Measurements from ENCODE around the gene FASTK.

FASTK gene

DNA sequence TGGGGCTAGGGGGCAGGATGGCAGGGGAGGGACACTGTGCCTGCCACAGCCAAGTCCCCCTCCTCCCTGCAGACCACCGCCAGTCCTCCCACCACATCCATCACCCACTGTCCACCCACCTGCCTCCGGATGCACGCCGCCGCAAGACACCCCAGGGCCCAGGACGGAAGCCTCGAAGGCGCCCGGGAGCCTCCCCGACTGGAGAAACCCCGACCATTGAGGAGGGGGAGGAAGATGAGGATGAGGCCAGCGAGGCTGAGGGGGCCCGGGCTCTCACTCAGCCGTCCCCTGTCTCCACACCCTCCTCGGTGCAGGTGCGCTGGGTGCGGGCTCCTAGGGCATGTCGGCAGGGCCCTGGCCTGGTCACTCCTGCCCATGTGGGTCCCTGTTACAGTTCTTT is 16.2 kb downstream of the FASTK start:
- DNase-seq (ENCODE audit: low spot score), result no peak

DNA sequence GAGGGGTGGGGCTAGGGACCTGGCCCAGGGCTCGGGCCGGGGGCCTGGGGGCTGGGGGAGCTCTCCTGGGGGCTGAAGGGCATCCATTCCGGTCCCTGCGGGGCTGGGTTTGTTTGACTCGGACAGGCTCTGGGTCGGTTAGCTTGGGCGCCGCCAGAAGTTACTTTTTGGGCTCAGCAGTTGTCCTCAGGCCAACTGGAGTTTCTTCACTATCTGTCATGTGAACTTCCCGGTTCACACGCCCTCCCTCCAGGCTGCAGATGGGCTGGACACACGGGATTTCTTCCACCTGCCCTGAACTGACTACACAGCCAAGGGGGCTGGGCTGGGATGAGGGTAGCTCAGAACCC is 17.4 kb downstream of the FASTK start:
- no peak for DNase-seq (ENCODE audit: low spot score)

DNA sequence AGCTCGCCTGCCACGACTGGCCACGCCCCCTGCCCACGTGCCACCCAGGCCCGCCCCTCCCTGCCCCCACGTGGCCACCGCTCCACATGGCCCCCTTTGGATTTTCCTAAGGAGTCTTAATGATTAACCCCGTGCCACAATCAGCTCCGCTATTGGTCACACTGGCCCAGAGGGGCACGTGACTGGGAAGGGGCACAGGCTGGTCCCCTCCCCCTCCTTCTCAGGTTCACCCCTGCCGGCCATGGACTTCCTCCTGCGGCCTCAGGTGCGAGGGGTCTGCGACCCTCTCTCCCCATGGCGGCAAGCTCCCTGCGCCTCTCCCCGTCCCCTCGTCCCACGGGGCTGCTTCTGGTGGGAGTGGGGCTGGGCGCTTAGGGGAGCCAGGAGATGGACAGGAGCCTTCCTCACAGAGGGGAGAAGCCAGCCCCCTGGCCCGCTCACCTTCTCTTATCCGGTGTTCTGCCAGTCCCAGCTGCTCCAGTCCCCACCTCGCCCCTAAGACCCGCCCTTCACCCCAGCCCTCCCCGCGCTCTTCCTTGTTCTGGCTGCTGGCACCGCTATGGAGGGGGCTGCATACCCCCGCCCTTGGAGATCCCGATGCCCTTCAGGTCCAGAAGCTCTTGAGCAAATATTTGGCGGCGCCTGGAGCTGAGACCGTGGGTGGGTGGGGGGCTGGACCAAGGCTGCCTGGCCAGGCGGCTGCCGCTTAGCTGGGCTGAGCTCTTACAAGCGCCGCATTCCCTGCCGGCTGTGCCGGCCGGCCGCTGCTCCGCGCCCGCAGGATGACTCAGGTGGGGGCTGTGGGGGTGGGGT is 18.0 kb downstream of the FASTK start:
- peak; percentile 92 for DNase-seq (ENCODE audit: low spot score)

DNA sequence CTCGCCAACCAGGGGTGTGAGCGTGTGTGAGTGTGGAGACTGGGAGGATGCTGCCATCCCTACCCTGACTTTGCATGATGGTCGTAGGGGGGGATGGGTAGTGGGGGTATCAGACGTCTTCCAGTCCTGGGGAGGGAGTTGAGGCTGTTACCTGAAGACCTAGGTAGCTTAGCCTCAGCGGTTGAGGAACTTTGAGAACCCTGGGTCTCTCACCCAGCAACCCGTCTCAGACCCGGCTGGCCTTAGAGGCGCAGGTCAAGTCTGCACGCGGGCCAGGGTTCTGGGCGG is 18.6 kb downstream of the FASTK start:
- no peak for DNase-seq (ENCODE audit: low spot score)

DNA sequence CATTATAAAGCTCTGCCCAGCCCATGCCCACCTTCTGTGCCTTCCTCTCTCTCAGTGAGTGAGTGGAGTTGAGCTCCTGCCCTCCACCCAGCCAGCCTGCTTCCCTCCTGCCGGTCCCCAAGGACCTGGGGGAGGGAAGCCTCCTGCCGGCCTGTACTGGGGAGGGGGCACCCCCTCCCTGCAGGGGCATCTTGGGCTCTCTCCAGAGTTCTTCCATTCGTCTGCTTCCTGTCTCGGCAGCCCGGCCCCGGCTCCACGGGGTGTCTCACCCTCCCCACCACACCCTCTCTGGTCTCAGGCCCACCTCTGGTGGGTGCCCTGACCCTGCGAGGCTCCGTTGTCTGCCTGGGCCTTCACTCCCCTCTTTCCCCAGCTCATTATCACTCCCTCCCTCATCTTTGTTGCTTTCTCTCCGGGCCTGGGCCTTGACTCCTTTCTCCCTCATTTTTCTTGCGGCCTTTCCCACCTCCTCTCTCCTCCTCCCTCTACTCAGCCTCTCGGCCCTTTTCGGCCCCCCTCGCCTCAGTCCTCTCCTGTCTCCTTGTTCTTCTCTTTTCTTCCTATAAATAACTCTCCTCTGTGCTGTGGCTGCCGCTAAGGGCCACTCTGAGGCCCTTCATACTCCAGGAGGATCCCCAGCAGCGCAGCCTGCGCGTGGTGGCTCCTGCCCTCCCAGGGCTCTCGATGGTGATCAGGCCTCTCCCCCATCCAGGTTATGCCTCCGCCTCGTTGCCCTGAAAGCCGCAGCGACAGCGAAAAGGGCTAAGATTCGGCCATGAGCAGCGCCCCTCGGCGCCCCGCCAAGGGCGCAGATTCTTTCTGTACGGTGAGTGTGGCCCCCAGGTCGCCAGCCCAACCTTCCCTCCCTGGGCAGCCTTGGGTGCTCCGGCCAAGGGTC is 19.1 kb downstream of the FASTK start:
- DNase-seq (ENCODE audit: low spot score), result peak; percentile 81

DNA sequence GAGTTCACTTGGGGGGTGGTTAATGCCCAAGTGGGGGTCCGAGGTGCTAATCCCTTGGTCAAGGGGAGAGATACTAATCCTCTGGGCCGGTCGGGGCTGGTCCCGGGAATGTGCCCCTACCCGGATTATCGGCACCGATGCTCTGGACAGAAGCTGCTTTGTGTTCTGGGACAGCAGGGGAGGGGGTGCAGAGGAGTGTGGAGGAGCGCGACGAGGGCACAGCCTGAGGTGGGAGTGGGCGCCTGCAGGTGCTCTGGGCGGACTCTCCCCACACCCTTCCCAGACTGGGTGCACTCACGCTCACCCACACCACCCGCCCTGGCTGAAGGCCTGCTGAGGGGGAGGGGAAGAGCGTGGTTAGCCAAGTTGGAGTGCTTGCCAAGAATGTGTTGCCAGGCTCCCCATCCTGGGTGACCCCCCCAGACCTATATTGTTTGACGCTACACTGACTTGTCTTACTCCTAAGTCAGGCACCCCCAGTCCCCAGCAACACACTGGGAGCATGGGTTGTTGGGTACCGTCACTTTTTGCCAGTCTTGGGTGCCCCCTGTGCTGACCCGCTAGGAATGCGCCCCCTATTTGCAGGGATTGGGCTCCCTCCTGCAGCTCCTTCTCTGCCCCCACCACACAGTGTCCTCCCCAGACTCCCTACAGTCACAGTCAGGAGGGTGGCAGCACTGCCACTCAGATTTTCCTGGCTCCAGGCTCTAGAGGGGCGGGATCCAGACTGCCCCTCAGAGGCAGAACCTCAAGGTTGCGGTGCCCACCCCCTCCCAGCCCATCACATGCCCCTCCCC is 20.0 kb downstream of the FASTK start:
- DNase-seq (ENCODE audit: low spot score), result peak; percentile 68

DNA sequence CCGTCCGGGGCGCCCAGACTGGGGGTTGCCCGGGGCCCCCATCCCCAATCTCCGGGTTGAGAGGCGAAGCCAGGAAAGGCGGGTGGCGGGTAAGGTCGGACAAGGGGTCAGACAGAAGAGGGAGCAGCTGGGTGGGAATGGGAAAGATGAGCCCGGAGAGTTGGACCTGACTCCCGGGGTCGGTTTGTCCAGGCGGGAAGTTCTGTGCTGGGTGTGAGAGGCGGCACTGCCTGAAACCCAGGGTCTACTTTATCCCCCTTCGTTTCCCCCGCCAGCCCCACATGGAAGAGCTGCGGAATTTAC is 20.5 kb downstream of the FASTK start:
- no peak for DNase-seq (ENCODE audit: low spot score)

DNA sequence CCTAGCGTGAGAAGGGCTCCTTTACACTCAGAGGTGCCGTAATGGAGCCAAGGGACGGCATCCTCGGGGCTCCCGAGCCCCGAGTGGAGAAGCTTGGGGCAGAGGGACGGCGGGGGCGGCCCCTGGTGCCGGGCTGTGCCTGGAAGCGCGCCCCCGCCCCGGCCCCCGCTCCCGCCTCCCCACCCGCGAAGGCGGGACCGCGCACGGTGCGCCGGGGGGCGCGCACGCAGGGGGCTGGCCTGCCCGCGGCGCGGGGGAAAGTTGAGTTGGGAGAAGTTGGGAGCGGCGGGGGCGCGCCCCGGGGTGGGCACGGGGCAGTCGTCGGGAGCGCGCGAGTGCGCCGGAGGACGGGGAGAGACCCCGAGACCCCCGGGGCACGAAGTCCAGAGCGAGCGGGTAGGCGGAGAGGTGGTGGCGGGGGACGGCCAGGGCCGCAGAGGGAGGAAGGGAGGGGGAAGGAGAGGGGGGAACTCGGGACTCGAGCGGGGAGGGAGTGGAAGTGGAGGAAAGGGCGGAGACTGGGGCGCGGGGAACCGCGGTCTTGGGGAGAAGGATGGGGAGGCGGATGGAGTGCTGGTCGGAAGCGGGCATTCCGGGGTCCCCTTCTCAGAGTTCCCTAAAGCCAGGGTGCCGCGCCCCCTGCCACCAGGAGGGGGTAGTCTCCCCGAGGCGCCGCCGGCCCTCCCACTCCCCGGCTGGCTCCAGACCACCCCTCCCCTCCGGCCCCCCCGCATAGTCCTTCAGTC is 21.1 kb downstream of the FASTK start, which contains the start of gene SLC4A2:
Gene SLC4A2 (plus strand): TSS at position 223 of the 746 bp plus-strand sequence. CDS start 2,399 bp downstream, outside the sequence.
- DNase-seq (ENCODE audit: low spot score), result peak; percentile 90

DNA sequence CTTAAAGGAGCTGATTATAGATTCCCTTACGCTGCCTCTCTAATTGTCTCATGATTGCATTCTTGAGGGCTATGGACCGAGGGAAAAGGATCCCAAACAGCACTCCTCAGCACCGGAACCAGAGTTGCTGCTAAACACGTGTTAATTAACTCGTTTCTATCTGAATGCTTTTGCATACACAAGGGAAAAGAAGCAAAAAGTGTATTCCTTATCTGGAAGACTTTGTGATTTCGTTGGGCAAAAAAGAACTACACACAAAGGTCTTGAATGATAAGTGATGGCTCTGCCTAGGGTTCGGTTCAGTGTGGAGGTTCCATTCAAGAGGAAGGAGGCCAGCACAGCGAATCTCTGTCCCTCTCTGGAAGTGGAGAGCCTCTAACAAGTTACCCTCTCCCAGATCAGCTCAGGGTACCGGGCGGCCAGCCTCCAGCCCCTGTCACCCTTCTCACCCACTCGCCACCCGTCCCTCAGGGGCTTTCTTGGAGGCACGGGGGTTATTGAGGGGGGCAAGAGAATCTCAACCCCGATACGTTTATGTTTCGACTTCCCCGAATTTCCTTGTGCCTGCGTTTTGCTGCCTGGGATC is 21.7 kb downstream of the FASTK start:
- DNase-seq (ENCODE audit: low spot score), result no peak

DNA sequence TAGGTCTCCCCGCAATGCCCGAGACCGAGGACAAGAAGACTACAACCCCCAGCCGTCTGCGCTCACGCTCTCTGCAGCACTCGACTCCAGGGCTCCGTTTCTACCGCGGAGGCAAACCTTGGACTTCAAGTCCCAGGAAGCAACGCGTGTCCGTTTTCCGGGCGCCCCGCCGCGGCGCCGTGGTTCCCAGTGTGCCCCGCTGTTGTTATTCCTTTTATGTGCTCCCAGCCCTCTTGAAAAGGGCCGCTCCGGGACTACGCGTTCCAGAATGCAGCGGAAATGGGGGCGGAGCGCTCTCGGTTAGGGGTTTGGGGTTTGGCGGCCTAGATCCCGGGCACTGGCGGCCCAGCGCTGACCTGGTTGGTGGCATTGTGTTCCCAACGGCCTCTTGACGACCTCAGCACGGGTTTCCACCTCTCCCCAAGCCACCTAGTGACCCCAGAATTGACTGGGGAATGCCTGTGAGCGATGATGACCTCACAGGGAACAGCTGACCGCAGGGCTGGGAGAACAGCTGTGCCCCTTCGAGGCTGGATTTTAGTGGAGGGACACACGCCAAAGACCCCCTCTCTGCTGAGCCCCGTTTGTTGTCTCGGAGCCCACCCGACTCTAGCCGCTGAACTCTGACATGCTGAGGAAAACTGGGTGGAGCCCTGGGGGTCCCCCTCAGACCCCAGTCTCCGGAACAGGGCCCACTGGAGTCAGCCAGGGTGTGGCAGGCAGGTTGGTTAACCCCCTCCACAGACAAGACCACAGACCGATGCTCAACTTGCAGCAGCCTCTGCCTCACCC is 22.4 kb downstream of the FASTK start:
- peak; percentile 95 for DNase-seq (ENCODE audit: low spot score)

DNA sequence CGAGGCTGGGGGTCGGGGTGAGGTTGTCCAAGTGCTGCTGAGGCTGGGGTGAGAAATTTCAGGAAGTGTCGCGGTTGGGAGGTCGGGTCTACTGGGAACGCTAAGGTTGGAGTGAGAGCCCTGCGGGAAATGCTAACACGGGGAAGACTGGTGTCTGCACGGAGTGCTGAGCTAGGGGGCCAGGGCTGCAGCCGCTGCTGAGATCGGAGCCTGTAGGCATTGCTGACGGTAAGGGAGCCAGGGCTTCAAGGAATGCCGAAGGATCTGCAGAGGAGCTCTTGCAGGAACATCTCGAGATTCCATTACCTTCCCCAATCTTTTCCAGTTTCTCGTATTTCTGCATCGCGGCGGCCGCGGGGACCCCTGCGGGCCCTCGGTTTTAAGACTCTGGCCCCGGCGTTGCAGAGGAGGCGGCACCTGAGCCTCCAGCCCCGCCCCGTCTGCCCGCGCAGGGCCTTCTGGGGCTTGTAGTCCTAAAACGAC is 23.1 kb downstream of the FASTK start, which contains the start of gene CDK5:
Gene CDK5 (minus strand): TSS at position 392 of the 483 bp plus-strand sequence. CDS start 49 bp downstream, at position 343.
- no peak for DNase-seq (ENCODE audit: low spot score)

DNA sequence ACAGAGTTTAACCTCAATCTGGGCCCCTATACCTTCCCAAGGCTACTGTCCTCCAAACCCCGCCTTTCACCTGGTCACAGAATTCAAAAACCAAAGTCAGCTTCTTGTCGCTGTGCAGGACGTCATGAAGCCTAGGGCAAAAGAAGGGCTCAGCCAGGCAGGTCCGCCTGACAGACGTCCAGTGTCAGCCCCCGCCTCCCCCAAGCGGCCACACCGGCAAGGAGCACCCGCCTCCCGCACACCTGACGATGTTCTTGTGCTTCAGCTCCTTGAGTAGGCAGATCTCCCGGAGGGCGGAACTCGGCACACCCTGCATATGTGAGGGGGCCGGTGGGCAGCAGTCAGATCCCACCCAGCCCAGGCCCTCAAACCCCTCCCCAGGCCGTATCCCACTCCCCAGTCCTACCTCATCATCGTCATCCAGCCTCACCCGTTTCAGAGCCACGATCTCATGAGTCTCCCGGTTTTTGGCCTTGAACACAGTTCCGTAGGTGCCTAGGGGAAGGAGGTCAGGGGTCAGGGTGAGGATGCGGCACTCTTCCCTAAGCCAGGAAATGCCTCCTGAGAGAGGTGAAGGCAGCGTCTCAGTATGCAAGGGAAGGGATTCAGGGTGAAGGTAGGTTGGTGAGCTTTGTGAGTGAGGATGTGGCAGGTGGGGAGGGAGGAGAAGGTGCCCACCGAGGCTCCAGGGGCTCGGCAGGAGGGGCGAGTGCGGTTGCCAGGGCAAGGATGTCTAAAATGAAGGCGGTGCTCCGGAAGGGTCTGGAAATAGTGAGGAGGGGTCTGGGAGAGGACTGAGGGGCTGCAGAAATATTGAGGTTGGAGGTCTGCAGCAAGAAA is 23.7 kb downstream of the FASTK start:
- DNase-seq (ENCODE audit: low spot score), result no peak

DNA sequence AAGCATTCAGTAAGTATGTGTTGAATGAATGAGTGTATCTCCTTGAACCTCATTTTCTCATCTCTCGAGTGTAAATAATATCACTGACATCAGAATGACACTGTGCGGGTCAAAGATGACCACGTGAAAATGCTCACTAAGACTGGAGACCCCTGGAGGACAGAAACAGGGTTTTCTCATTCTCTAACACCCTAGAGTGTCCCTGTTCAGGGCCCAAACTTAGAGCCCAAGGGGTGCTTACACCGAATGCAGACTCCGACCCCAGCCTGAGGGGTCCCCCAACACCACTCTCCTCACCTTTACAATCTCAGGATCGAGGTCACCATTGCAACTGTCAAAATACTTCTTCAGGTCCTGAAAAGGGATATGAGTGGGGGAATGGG is 24.3 kb downstream of the FASTK start:
- no peak for DNase-seq (ENCODE audit: low spot score)

DNA sequence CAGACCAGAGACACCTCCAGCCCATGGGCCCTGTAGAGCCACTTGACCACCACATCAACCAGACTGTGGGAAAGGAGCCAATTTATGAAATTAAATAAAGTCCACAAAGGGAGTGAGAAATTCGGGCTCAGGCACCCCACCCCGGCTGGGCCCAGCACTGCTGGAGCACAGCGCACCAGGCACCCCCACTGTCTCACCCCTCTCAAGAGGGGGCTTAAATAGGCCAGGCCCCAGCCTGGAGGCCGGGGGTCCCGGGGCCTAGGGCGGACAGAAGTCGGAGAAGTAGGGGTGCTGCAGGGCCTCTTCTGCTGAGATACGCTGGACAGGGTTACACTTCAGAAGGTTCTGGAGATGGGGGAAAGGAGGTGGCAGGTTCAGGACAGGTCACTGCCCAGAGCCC is 26.9 kb downstream of the FASTK start:
- no peak for DNase-seq (ENCODE audit: low spot score)

DNA sequence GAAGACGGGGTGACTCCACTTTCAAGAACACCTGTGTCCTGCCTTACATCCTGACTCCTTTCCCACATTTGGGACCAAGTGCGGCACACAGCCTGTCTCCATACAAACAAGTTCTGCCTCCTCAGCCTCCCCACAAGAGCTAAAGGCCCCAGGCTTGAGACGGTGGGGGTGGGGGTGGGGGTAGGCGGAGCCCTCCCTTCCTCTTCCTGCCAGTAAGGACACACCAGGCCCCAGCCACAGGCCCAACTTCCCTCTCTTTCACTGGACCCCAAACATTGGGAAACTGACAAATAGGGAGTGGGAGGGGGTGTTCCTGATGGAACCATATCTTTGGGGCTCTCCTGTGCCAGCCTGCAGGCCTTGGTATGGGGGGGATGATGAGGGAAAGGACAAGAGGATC is 27.5 kb downstream of the FASTK start:
- no peak for DNase-seq (ENCODE audit: low spot score)

DNA sequence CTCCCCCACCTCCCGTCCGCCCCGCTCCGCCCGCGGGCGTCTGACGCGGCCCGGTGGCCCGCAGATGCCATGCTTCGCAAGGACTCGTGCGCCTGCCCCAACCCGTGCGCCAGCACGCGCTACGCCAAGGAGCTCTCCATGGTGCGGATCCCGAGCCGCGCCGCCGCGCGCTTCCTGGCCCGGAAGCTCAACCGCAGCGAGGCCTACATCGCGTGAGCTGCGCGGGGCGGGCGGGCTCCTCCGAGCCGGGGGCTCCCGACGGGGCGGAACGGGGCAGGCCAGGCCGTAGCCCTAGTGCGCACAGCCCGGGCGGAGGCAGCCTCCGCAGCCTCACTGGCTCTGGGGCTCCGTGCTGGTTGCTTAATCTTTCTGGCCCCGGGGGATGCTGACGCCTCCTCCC is 29.5 kb downstream of the FASTK start:
- DNase-seq (ENCODE audit: low spot score), result no peak

DNA sequence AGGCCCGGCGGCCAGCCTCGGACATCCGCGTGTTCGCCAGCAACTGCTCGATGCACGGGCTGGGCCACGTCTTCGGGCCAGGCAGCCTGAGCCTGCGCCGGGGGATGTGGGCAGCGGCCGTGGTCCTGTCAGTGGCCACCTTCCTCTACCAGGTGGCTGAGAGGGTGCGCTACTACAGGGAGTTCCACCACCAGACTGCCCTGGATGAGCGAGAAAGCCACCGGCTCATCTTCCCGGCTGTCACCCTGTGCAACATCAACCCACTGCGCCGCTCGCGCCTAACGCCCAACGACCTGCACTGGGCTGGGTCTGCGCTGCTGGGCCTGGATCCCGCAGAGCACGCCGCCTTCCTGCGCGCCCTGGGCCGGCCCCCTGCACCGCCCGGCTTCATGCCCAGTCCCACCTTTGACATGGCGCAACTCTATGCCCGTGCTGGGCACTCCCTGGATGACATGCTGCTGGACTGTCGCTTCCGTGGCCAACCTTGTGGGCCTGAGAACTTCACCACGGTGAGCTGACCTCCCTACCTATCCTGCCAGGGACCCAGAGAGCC is 31.6 kb downstream of the FASTK start:
- no peak for DNase-seq (ENCODE audit: low spot score)

DNA sequence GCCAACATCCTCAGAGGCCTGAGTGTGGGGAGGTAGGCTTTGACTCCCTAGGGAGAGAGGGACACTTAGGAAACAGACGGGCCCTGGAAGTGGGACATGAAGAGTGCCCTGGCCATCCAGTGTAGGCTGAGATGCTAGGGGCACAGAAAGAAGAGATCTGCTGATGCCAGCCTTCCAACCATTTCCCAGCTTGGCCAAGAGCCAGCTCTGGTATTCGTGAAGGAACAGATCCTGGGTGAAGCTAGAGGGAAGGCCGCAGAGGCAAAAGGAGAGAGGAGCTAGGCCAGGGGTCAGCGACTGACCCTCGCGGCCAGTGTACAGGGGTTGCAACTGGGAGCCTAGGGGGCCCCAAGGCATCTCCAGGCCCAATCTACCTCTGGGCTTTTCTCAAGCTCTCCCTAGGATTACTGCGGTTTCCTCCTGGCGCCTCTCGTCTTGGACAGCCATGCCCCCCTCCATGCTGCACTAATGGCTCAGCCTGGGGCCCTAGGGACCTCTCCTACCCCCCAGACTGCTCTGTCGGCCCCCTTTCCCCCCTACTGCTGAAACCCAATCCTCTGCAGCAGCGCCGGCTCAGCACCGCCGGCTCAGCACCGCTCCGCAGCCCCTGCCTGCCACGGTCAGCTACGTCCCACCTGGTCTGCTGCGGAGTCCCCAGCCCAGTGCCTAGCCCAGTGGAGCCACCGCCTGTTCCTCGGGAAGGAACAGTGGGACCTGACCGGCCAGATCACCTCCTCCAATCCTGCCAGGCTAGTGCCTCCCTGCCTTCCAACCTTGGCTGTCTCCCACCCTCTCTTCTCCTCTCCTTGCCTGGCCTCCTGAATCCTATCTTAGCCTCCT is 32.4 kb downstream of the FASTK start, which contains the start of gene ASIC3:
Gene ASIC3 (plus strand): TSS at position 556 of the 840 bp plus-strand sequence. CDS start 355 bp downstream, outside the sequence.
- DNase-seq (ENCODE audit: low spot score), result no peak
